GM12878 (cell line): Measurements from ENCODE around the gene SERTM2. TPM values are rescaled to one million over a fixed set of nuclear protein-coding genes. Genes with fewer than 3 reads are reported as not detected.

ENCODE experiments used
- ATAC-seq: fragments of 200-7000 bp; cut with Tn5 transposase; 3 replicates; pipeline ENCODE4 v1.9.1; 2020; ENCODE audit warnings: mild to moderate bottlenecking, moderate library complexity
- BruUV-seq: library from RNA; stranded (reverse); fragments of 400-500 nt; replicated peaks from 2 replicates; lab custom pipeline; 2021; lab: Mats Ljungman, UMichigan
- CTCF ChIA-PET: fragments of 300-600 bp; sonication (Branson Sonifier 250); formaldehyde crosslinking; extraction: SDS; loops from one replicate; lab custom pipeline; 2021; ENCODE audit warnings: inconsistent platforms; lab: Yijun Ruan, JAX
- POLR2A ChIA-PET: fragments of 350-600 bp; formaldehyde crosslinking; extraction: SDS; loops from one replicate; lab custom pipeline; 2021; ENCODE audit warnings: inconsistent platforms; lab: Charles Lee
- RAD21 ChIA-PET: fragments of 300-600 bp; sonication (Branson Sonifier 250); formaldehyde crosslinking; loops from one replicate; lab custom pipeline; 2023; ENCODE audit warnings: antibody characterized with exemption; ENCODE audit not compliant: unreplicated experiment; lab: Charles Lee
- SMC1A ChIA-PET: fragments of 300-600 bp; sonication (Branson Sonifier 250); formaldehyde crosslinking; loops from one replicate; lab custom pipeline; 2023; ENCODE audit not compliant: unreplicated experiment, uncharacterized antibody; lab: Charles Lee
- DNase-seq: peaks from one replicate; pipeline ENCODE4 v3.0.0-alpha.2; 2011; ENCODE audit warnings: low read depth, low spot score
- FAIRE-seq: peaks from 3 replicates; lab custom pipeline; 2011; peaks lifted over from hg19 to GRCh38; lab: Jason Lieb, UNC
- H2AFZ ChIP-seq: 2 replicates; pipeline ENCODE4 v1.6.0; 2011; ENCODE audit warnings: low read depth, low read length, control low read depth; ENCODE audit not compliant: control insufficient read depth
- H3K27ac ChIP-seq: 2 replicates; pipeline ENCODE4 v1.5.1; 2011; ENCODE audit warnings: control low read depth; ENCODE audit not compliant: control insufficient read depth, insufficient read depth
- H3K27me3 ChIP-seq, 2 experiments: replicated peaks in 1 of 2; 2 replicates each; pipeline versions ENCODE4 v1.6.0 to v1.6.1; 2011; ENCODE audit warnings: low read length in 1 of 2; ENCODE audit not compliant: control insufficient read depth in 2 of 2, insufficient read depth in 2 of 2
- H3K36me3 ChIP-seq, 2 experiments: 2 replicates each; pipeline ENCODE4 v1.5.1; 2011; ENCODE audit warnings: low read length in 1 of 2; ENCODE audit not compliant: control insufficient read depth in 2 of 2, insufficient read depth in 2 of 2
- H3K4me1 ChIP-seq: 2 replicates; pipeline ENCODE4 v1.6.1; 2011; ENCODE audit warnings: mild to moderate bottlenecking, low read length, moderate library complexity, mixed read lengths; ENCODE audit not compliant: control insufficient read depth, insufficient read depth
- H3K4me2 ChIP-seq: 2 replicates; pipeline ENCODE4 v1.6.0; 2011; ENCODE audit warnings: control low read depth; ENCODE audit not compliant: control insufficient read depth, insufficient read depth
- H3K4me3 ChIP-seq: fragments of 200-600 bp; sonication (generic); 2 replicates; pipeline ENCODE4 v1.5.1; 2016
- H3K79me2 ChIP-seq: 2 replicates; pipeline ENCODE4 v1.6.0; 2011; ENCODE audit warnings: low read length; ENCODE audit not compliant: control insufficient read depth, insufficient read depth
- H3K9ac ChIP-seq: 2 replicates; pipeline ENCODE4 v1.8.0; 2011; ENCODE audit warnings: low read length, control low read depth, mixed read lengths; ENCODE audit not compliant: control insufficient read depth, insufficient read depth
- H3K9me3 ChIP-seq: replicated peaks from 3 replicates; pipeline ENCODE4 v1.5.1; 2011; ENCODE audit warnings: mild to moderate bottlenecking, low read length; ENCODE audit not compliant: control insufficient read depth, insufficient read depth
- H4K20me1 ChIP-seq: 2 replicates; pipeline ENCODE4 v1.6.0; 2011; ENCODE audit not compliant: control insufficient read depth, insufficient read depth
- CHD1 ChIP-seq: IDR thresholded peaks from 2 replicates; pipeline ENCODE4 v1.6.1; 2012; ENCODE audit warnings: low read depth, low read length, improper control_type of control experiment
- ETV6 ChIP-seq, 2 experiments: fragments of 450-650 bp in 1 of 2; IDR thresholded peaks in 1 of 2; conservative IDR thresholded peaks in 1 of 2; 2 replicates each; pipeline ENCODE4 v1.6.1; 2014; ENCODE audit warnings: antibody characterized with exemption in 1 of 2, borderline replicate concordance in 1 of 2, low read depth in 1 of 2, mild to moderate bottlenecking in 1 of 2, moderate library complexity in 1 of 2
- IKZF2 ChIP-seq, 2 experiments: fragments of 450-650 bp; IDR thresholded peaks; 2 replicates each; pipeline ENCODE4 v1.6.1; 2017; ENCODE audit warnings: mild to moderate bottlenecking in 2 of 2, moderate library complexity in 2 of 2
- JUND ChIP-seq: IDR thresholded peaks from 2 replicates; pipeline ENCODE4 v1.6.1; 2012; ENCODE audit warnings: low read depth, mild to moderate bottlenecking, low read length, improper control_type of control experiment, moderate library complexity
- LARP7 ChIP-seq: fragments of 450-650 bp; IDR thresholded peaks from 2 replicates; pipeline ENCODE4 v1.6.1; 2017; ENCODE audit warnings: mild to moderate bottlenecking
- NBN ChIP-seq: fragments of 450-650 bp; IDR thresholded peaks from 2 replicates; pipeline ENCODE4 v1.6.1; 2016
- NFIC ChIP-seq: IDR thresholded peaks from 2 replicates; pipeline ENCODE4 v1.6.1; 2012; ENCODE audit warnings: low read depth, mild to moderate bottlenecking, inconsistent platforms, low read length, moderate library complexity
- POLR2AphosphoS2 ChIP-seq: IDR thresholded peaks from 2 replicates; pipeline ENCODE4 v1.6.1; 2011; ENCODE audit warnings: low read depth, mild to moderate bottlenecking, low read length, improper control_type of control experiment, moderate library complexity
- SREBF2 ChIP-seq: IDR thresholded peaks from 2 replicates; pipeline ENCODE4 v1.6.1; 2012; ENCODE audit warnings: mild to moderate bottlenecking, low read length
- STAT1 ChIP-seq: fragments of 450-650 bp; conservative IDR thresholded peaks from 2 replicates; pipeline ENCODE4 v1.6.1; 2014; ENCODE audit warnings: antibody characterized with exemption, mild to moderate bottlenecking
- USF1 ChIP-seq: IDR thresholded peaks from 2 replicates; pipeline ENCODE4 v1.6.1; 2011; ENCODE audit warnings: borderline replicate concordance, low read depth, mild to moderate bottlenecking, moderate library complexity, mixed read lengths, low read length; ENCODE audit not compliant: insufficient read depth; ENCODE audit errors: extremely low read length
- ZNF622 ChIP-seq: fragments of 450-650 bp; IDR thresholded peaks from 2 replicates; pipeline ENCODE4 v1.6.1; 2017; ENCODE audit warnings: mild to moderate bottlenecking, inconsistent platforms
- ZZZ3 ChIP-seq: IDR thresholded peaks from 2 replicates; pipeline ENCODE4 v1.6.1; 2011; ENCODE audit warnings: low read depth; ENCODE audit not compliant: control insufficient read depth, insufficient read length
- WGBS: methylation state at CpG from one replicate; pipeline ENCODE4 v1.1.6; 2016; ENCODE audit warnings: low lambda C conversion rate; ENCODE audit not compliant: insufficient replicate concordance, insufficient coverage; ENCODE audit errors: missing lambda C conversion rate; 5-methylcytosine and 5-hydroxymethylcytosine counted together
- in situ Hi-C: fragments of 300-500 bp; cut with MboI; formaldehyde crosslinking; loops from 9 replicates; pipeline ENCODE4 v1.14.3; 2018; ENCODE audit warnings: mixed read lengths
- intact Hi-C: fragments of 100-400 bp; cut with micrococcal nuclease; formaldehyde crosslinking; loops from one replicate; pipeline ENCODE4 v1.14.2; 2022; ENCODE audit not compliant: unreplicated experiment
- polyA plus RNA-seq, 11 experiments: library from polyadenylated mRNA; depleted of rRNA in 4 of 11; unstranded in 6 of 11; stranded (reverse) in 5 of 11; fragments of >200 nt; fragmentation: Nextera tagmentation in 4 of 11; fragmentation: Illumina TruSeq in 1 of 11; extraction: Ambion mirVana in 4 of 11; extraction: Trizol in 1 of 11; gene quantifications; 1 replicate in 1 of 11; 2 replicates in 10 of 11; pipeline versions ENCODE4 v1.2.1 to v1.2.3, GENCODE V29; 2011 to 2016; ENCODE audit warnings: inconsistent platforms in 2 of 11, missing spikeins in 2 of 11, low read depth in 1 of 11
- total RNA-seq, 4 experiments: library from RNA; depleted of rRNA in 3 of 4; stranded (reverse); fragments of >200 nt in 3 of 4; fragmentation: Illumina TruSeq in 1 of 4; extraction: Trizol in 1 of 4; gene quantifications; 2 replicates each; pipeline versions ENCODE4 v1.2.1 to v1.2.3, GENCODE V29; 2013 to 2021
- TF ChIP-seq, protein P1 (sequence below): fragments of 450-650 bp; formaldehyde crosslinking; IDR thresholded peaks from 2 replicates; pipeline ENCODE4 v1.4.0; 2020; ENCODE audit warnings: mild to moderate bottlenecking, moderate library complexity
- TF ChIP-seq, protein P2 (sequence below): fragments of 450-650 bp; IDR thresholded peaks from 2 replicates; pipeline ENCODE4 v1.6.1; 2017; ENCODE audit warnings: mild to moderate bottlenecking, low read depth, inconsistent platforms; ENCODE audit not compliant: poor library complexity, severe bottlenecking
- TF ChIP-seq, protein P3 (sequence below): fragments of 450-650 bp; IDR thresholded peaks from 2 replicates; pipeline ENCODE4 v1.6.1; 2014; ENCODE audit warnings: mild to moderate bottlenecking

Gene SERTM2
- total and polyA plus RNA-seq, 10 of the 15 experiments (the other 5 are each of a cell fraction or from before 2014, with no cell fraction given): not detected

DNA sequence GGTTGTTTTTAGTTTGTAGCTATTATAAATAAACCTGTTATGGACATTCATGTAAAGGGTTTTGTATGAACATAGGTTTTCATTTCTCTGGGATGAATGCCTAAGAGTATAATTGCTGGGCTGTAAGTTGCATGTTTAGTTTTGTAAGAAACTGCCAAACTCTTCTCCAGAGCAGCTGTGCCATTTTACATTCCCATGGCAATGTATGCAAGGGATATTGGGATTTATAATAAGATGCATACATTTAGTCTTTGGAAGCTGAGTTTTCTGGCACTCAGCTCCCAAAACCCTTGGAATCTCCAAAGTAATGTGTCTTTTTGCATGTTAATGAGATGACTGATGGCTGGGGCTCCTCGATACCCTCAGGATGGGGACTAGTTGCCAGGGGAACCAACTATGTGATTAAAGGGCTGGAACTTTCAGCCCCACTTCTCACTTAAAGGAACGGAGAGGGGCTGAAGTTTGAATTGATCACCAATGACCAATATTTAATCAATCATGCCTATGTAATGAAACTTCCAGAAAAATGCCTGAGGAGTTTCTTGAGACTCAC lies 44.0 kb downstream of the SERTM2 start:
- BruUV-seq: no TSS peak
- Histone ChIP-seq H3K9ac (no peak overlapping the region), H3K36me3 (no peaks in the 10 kb centered on the region), H3K9me3 (no peaks in the 10 kb centered on the region), H4K20me1 (no peaks in the 10 kb centered on the region), H3K4me1 (no peaks in the 10 kb centered on the region), H2AFZ (no peak overlapping the region), H3K27ac (no peak overlapping the region), H3K79me2 (no peaks in the 10 kb centered on the region), H3K4me2 (no peak overlapping the region), H3K27me3 (no peaks in the 10 kb centered on the region), H3K4me3 (no peak overlapping the region)
- CTCF ChIA-PET: no interaction called here
- in situ Hi-C loops: no loop called here
- RAD21 ChIA-PET: no interaction called here
- SMC1A ChIA-PET: no interaction called here
- DNase-seq: no peak
- no peak for FAIRE-seq
- ATAC-seq: no peak
- intact Hi-C loops: no loop called here
- POLR2A ChIA-PET: no interaction called here
- whole genome bisulfite sequencing: 21% methylated on average over 2 of the region's 2 CpGs
- TF ChIP-seq ETV6 (conservative IDR thresholded peaks at IDR 0.05 in 1 of 2, IDR thresholded peaks at IDR 0.05 in 1 of 2; ENCODE audit: borderline replicate concordance in 1 of 2, low read depth in 1 of 2) (no peak), USF1 (no peak), SREBF2 (no peak), NFIC (no peak), ZZZ3 (no peak), STAT1 (no peak), ZNF622 (no peak), LARP7 (no peak), POLR2AphosphoS2 (no peak), IKZF2 (IDR thresholded peaks at IDR 0.05) (no peak), NBN (no peak), JUND (no peak), CHD1 (no peak)
- TF ChIP-seq, protein P1, sequence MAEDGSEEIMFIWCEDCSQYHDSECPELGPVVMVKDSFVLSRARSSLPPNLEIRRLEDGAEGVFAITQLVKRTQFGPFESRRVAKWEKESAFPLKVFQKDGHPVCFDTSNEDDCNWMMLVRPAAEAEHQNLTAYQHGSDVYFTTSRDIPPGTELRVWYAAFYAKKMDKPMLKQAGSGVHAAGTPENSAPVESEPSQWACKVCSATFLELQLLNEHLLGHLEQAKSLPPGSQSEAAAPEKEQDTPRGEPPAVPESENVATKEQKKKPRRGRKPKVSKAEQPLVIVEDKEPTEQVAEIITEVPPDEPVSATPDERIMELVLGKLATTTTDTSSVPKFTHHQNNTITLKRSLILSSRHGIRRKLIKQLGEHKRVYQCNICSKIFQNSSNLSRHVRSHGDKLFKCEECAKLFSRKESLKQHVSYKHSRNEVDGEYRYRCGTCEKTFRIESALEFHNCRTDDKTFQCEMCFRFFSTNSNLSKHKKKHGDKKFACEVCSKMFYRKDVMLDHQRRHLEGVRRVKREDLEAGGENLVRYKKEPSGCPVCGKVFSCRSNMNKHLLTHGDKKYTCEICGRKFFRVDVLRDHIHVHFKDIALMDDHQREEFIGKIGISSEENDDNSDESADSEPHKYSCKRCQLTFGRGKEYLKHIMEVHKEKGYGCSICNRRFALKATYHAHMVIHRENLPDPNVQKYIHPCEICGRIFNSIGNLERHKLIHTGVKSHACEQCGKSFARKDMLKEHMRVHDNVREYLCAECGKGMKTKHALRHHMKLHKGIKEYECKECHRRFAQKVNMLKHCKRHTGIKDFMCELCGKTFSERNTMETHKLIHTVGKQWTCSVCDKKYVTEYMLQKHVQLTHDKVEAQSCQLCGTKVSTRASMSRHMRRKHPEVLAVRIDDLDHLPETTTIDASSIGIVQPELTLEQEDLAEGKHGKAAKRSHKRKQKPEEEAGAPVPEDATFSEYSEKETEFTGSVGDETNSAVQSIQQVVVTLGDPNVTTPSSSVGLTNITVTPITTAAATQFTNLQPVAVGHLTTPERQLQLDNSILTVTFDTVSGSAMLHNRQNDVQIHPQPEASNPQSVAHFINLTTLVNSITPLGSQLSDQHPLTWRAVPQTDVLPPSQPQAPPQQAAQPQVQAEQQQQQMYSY: no peak
- TF ChIP-seq, protein P2, sequence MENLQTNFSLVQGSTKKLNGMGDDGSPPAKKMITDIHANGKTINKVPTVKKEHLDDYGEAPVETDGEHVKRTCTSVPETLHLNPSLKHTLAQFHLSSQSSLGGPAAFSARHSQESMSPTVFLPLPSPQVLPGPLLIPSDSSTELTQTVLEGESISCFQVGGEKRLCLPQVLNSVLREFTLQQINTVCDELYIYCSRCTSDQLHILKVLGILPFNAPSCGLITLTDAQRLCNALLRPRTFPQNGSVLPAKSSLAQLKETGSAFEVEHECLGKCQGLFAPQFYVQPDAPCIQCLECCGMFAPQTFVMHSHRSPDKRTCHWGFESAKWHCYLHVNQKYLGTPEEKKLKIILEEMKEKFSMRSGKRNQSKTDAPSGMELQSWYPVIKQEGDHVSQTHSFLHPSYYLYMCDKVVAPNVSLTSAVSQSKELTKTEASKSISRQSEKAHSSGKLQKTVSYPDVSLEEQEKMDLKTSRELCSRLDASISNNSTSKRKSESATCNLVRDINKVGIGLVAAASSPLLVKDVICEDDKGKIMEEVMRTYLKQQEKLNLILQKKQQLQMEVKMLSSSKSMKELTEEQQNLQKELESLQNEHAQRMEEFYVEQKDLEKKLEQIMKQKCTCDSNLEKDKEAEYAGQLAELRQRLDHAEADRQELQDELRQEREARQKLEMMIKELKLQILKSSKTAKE: no peak
- TF ChIP-seq, protein P3, sequence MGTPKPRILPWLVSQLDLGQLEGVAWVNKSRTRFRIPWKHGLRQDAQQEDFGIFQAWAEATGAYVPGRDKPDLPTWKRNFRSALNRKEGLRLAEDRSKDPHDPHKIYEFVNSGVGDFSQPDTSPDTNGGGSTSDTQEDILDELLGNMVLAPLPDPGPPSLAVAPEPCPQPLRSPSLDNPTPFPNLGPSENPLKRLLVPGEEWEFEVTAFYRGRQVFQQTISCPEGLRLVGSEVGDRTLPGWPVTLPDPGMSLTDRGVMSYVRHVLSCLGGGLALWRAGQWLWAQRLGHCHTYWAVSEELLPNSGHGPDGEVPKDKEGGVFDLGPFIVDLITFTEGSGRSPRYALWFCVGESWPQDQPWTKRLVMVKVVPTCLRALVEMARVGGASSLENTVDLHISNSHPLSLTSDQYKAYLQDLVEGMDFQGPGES: no peak
